Limb (tissue), 2 donors: ENCODE data around the gene COP1.

ENCODE experiments used
- DNase-seq, 2 donors: peaks; one replicate each; pipeline ENCODE4 v3.0.0-alpha.2; 2016; ENCODE audit errors: extremely low spot score in 2 of 2

COP1 gene

GRCh38 chr1:176199707-176200106, 7.4 kb downstream of the COP1 start:
- DNase-seq: no peak

- no peak for DNase-seq
These were observed 8.7 kb downstream of the COP1 start for GRCh38 chr1:176198413-176198812.

DNA sequence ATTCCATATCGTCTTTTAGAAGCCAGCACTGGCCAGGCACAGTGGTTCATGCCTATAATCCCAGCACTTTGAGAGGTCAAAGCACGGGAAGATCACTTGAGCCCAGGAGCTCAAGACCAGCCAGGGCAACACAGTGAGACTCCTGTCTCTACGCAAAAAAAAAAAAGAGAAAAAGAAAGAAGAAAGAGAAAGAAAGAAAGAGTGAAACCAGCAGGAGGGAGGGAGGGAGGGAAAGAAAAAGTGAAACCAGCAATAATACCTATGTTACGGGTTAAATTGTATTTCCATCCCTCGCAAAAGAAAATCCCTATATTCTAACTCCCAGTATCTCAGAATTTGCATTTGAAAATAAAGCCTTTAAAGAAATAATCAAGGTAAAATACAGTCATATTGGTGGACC, 10.4 kb downstream of the COP1 start:
- no peak for DNase-seq

DNA sequence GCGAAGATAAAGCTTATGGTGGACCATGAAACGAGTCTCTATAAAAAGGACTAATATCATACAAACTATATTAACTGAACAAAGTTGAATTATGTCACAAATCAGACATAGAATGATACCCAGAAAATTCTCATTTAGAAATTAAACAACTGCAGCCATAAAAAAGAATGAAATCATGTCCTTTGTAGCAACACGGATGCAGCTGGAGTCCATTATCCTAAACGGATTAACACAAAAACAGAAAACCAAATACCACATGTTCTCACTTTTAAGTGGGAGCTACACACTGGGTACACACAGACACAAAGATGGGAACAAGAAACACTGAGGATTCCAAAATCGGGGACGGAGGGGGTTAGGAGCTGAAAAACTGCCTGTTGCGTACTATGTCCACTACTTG, 11.5 kb downstream of the COP1 start:
- no peak for DNase-seq

DNA sequence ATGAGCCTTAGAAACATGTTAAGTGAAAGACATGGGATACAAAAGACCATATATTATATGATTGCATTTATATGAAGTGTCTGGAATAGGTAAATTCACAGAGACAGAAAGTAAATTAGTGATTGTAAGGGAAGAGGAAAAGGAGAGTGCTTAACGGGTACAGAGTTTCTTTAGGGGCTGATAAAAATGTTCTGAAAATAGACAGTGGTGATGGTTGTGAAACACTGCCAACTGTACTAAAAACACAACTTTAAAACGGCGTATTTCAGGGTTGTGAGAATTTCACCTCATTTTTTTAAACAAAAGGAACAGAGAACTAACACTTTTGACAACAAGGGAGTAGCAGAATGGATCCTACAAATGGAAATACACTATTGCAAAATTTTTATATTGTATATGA, 13.4 kb downstream of the COP1 start:
- DNase-seq: no peak

- no peak for DNase-seq
These were observed 14.1 kb downstream of the COP1 start for GRCh38 chr1:176193023-176193422.

DNA sequence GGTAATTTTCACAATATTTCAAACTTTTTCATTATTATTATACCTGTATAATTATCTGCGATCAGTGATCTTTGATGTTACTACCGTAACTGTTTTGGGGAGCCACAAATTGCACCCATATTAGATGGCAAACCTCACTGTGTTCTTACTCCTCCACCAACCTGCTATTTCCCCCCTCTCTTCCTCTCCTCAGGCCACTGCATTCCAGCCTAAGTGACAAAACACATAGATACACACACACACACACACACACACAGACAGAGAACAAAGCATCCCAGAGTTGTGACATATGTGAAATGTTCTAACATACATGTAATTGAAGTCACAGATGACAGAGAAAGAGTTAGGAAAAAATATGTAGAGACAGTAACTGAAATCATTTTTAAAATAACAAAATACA, 18.5 kb downstream of the COP1 start:
- DNase-seq: no peak

- no peak for DNase-seq
These were observed 20.1 kb downstream of the COP1 start for GRCh38 chr1:176187001-176187400.

GRCh38 chr1:176183618-176184017, 23.5 kb downstream of the COP1 start:
- no peak for DNase-seq

GRCh38 chr1:176178316-176178715, 28.8 kb downstream of the COP1 start:
- no peak for DNase-seq

- no peak for DNase-seq
These were observed 29.3 kb downstream of the COP1 start for GRCh38 chr1:176177764-176178163.

GRCh38 chr1:176174108-176174507, 33.0 kb downstream of the COP1 start:
- no peak for DNase-seq

- DNase-seq: no peak
These were observed 34.9 kb downstream of the COP1 start for GRCh38 chr1:176172215-176172614.

DNA sequence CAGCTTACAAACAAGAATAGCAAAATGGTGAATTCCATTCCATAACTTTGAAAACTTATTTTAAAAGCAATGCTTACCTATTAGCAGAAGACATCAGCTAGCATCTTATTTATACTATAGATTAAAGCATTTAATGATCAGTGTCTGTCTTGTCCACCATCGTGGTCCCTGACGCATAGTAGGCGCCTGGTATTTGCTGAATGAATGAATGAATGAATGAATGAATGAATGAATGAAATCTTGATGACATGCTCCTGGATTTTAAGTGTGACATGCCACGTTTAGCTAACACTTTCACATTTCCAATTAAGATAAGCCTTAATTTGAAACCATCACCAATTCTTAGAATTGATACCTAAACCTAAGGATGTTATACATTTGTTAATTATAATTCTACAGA, 39.9 kb downstream of the COP1 start:
- no peak for DNase-seq

GRCh38 chr1:176165573-176165972, 41.5 kb downstream of the COP1 start:
- DNase-seq: no peak

GRCh38 chr1:176164014-176164678, 42.9 kb downstream of the COP1 start:
- no peak for DNase-seq

GRCh38 chr1:176159993-176160392, 47.1 kb downstream of the COP1 start:
- DNase-seq: no peak

DNA sequence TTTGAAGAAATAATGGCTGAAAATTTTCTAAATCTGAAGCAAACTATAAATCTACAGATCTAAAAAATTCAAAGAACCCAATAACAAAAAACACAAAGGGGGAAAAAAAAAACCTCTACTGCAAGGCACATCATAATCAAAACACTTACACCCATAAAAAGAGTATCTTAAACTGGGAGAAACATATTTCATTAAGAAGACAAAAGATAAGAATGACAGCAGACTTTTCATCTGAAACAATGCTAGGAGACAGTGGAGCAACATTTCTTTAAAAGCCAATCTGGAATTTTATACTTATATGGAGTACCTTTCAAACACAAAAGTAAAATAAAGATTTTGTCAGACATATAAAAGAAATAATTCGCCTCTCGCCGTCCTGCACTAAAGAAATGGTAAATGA, 49.1 kb downstream of the COP1 start:
- no peak for DNase-seq

DNA sequence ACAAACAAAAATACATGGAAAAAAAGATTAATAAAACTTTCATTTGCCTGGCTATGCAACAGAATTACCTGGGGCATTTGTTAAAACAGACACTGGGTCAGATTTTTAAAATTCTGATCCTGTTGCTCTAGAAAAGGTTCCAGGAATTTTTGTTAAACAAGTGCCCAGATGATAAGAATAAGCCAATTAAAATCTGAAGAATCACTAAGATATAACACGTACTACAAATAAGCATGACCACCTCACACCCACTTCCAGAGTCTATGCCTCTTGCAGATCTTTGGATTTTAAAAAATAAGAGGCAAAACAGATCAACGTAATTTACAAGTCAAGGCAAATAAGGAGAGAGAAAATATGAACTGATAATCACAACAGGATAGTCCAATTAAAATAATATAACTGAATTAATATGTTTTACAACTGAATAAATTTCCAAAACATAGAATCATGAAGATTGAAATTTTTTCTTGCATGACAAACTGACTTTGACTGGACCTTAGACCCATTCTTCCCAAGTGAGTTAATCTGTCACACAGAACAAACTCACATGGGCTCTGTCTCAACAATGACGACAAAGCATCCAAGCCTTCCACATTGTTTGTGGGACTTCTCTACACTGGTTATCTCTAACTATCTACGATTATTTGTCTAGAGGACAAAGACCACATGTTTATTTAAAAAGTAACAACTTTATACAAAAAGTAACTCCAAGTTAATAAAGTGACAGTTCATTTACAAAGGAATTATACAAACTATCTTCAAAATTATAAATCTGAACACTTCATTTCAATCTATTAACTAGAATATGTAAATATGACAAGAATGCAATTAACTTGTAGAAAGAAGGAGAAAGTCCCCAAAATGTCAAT, 56.9 kb downstream of the COP1 start:
- no peak for DNase-seq

GRCh38 chr1:176144526-176144925, 62.6 kb downstream of the COP1 start:
- no peak for DNase-seq

DNA sequence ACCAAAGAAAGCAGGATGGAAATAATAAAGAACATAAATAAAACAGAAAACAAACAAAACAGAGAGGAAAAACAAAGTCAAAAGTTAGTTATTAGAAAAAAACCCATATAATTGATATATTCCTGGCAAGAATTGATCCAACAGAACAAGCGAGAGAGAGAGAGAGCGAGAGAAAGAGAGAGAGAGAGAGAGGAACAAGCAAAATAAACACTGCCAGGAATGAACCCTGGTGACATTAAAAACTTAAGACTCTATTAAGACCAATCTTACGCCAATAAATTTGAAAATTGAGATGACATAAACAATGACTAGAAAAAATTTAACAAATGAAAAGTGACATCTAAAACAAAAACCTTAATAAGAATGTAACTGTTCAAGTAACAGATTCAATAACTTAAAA, 64.1 kb downstream of the COP1 start:
- DNase-seq: no peak

GRCh38 chr1:176141449-176141848, 65.6 kb downstream of the COP1 start:
- DNase-seq: no peak

DNA sequence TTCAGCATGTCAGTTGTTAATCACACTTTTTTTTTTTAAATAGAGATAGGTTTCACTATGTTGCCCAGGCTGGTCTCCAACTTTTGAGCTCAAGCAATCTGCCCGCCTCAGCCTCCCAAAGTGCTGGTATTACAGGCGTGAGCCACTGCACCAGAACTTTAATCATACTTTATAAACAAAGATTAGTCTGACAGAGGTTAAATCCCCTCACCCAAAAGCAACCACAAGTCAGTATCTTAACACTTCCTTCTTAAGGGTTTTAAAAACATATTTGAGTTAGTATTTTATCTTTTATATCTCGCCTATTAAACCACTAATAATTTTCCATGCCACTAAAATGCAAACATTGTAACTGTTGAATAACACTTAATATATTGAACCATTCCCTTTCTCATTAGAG, 70.2 kb downstream of the COP1 start:
- DNase-seq: no peak
